Measurements from ENCODE around the gene CCHCR1. TPM values are rescaled to one million over a fixed set of nuclear protein-coding genes. Genes with fewer than 3 reads are reported as not detected.

The CCHCR1 gene
- total and polyA plus RNA-seq, 4 donors, result 3.1 to 9.9 (median 6.2) TPM

DNA sequence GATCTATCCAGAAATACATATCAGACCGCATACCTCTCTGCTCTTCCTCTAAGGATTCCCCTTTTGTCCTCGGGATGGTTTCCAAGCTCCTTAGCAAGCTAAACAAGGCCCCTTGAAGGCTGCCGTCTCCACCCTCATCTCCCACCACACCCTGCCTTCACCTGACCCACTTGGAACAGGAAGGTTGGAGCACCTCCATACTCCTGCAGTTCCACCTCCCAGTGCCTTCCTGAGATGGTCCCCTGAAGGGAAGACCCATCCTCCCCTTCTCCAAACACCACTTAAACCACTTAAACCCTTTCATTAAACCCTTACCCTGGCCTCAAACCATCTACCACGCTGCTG lies 21.4 kb upstream of the CCHCR1 start:
- TF ChIP-seq YY1 (IDR thresholded peaks at IDR 0.05), result no peak
- no peak for TF ChIP-seq EGR1 (IDR thresholded peaks at IDR 0.05; ENCODE audit: low read depth in 2 of 2)
- TF ChIP-seq RXRA (IDR thresholded peaks at IDR 0.05), result no peak
- TF ChIP-seq, protein P1, sequence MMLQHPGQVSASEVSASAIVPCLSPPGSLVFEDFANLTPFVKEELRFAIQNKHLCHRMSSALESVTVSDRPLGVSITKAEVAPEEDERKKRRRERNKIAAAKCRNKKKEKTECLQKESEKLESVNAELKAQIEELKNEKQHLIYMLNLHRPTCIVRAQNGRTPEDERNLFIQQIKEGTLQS (IDR thresholded peaks at IDR 0.05), result no peak
- TF ChIP-seq RAD21 (IDR thresholded peaks at IDR 0.05), result no peak
- no peak for TF ChIP-seq TAF1 (conservative IDR thresholded peaks at IDR 0.05)
- TF ChIP-seq, protein P2, sequence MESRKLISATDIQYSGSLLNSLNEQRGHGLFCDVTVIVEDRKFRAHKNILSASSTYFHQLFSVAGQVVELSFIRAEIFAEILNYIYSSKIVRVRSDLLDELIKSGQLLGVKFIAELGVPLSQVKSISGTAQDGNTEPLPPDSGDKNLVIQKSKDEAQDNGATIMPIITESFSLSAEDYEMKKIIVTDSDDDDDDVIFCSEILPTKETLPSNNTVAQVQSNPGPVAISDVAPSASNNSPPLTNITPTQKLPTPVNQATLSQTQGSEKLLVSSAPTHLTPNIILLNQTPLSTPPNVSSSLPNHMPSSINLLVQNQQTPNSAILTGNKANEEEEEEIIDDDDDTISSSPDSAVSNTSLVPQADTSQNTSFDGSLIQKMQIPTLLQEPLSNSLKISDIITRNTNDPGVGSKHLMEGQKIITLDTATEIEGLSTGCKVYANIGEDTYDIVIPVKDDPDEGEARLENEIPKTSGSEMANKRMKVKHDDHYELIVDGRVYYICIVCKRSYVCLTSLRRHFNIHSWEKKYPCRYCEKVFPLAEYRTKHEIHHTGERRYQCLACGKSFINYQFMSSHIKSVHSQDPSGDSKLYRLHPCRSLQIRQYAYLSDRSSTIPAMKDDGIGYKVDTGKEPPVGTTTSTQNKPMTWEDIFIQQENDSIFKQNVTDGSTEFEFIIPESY (IDR thresholded peaks at IDR 0.05), result no peak
- TF ChIP-seq, protein P3, sequence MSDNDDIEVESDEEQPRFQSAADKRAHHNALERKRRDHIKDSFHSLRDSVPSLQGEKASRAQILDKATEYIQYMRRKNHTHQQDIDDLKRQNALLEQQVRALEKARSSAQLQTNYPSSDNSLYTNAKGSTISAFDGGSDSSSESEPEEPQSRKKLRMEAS (IDR thresholded peaks at IDR 0.05), result no peak
- TF ChIP-seq HNF4G (IDR thresholded peaks at IDR 0.05), result no peak
- no peak for TF ChIP-seq JUND (IDR thresholded peaks at IDR 0.05)
- no peak for TF ChIP-seq SP1 (IDR thresholded peaks at IDR 0.05)
- TF ChIP-seq GABPA (IDR thresholded peaks at IDR 0.05 in 1 of 2, conservative IDR thresholded peaks at IDR 0.05 in 1 of 2), result no peak
- TF ChIP-seq NR2F2 (IDR thresholded peaks at IDR 0.05), result no peak
- no peak for TF ChIP-seq FOXA2 (IDR thresholded peaks at IDR 0.05)
- TF ChIP-seq HNF4A (conservative IDR thresholded peaks at IDR 0.05), result no peak
- TF ChIP-seq, protein P4, sequence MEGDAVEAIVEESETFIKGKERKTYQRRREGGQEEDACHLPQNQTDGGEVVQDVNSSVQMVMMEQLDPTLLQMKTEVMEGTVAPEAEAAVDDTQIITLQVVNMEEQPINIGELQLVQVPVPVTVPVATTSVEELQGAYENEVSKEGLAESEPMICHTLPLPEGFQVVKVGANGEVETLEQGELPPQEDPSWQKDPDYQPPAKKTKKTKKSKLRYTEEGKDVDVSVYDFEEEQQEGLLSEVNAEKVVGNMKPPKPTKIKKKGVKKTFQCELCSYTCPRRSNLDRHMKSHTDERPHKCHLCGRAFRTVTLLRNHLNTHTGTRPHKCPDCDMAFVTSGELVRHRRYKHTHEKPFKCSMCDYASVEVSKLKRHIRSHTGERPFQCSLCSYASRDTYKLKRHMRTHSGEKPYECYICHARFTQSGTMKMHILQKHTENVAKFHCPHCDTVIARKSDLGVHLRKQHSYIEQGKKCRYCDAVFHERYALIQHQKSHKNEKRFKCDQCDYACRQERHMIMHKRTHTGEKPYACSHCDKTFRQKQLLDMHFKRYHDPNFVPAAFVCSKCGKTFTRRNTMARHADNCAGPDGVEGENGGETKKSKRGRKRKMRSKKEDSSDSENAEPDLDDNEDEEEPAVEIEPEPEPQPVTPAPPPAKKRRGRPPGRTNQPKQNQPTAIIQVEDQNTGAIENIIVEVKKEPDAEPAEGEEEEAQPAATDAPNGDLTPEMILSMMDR (IDR thresholded peaks at IDR 0.05; ENCODE audit: low read depth, low read length, missing input control), result no peak
- TF ChIP-seq, protein P5, sequence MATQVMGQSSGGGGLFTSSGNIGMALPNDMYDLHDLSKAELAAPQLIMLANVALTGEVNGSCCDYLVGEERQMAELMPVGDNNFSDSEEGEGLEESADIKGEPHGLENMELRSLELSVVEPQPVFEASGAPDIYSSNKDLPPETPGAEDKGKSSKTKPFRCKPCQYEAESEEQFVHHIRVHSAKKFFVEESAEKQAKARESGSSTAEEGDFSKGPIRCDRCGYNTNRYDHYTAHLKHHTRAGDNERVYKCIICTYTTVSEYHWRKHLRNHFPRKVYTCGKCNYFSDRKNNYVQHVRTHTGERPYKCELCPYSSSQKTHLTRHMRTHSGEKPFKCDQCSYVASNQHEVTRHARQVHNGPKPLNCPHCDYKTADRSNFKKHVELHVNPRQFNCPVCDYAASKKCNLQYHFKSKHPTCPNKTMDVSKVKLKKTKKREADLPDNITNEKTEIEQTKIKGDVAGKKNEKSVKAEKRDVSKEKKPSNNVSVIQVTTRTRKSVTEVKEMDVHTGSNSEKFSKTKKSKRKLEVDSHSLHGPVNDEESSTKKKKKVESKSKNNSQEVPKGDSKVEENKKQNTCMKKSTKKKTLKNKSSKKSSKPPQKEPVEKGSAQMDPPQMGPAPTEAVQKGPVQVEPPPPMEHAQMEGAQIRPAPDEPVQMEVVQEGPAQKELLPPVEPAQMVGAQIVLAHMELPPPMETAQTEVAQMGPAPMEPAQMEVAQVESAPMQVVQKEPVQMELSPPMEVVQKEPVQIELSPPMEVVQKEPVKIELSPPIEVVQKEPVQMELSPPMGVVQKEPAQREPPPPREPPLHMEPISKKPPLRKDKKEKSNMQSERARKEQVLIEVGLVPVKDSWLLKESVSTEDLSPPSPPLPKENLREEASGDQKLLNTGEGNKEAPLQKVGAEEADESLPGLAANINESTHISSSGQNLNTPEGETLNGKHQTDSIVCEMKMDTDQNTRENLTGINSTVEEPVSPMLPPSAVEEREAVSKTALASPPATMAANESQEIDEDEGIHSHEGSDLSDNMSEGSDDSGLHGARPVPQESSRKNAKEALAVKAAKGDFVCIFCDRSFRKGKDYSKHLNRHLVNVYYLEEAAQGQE (IDR thresholded peaks at IDR 0.05), result no peak
- Histone ChIP-seq H3K9ac (ENCODE audit: low read depth in 1 of 2, low read length in 2 of 2) (no peak overlapping the region), H3K36me3 (ENCODE audit: control insufficient read depth in 4 of 4, insufficient read depth in 3 of 4, low read depth in 1 of 4, low read length in 3 of 4) (no peaks in the 10 kb centered on the region), H3K4me1 (ENCODE audit: control insufficient read depth in 4 of 4, insufficient read depth in 4 of 4, low read length in 3 of 4) (peaks cover 0 to 2% (median under 1%) of the 10 kb centered on the region in 4 donors), H3K4me3 (ENCODE audit: low read depth in 1 of 3, low read length in 3 of 3) (no peak overlapping the region), H3K27me3 (ENCODE audit: control insufficient read depth in 4 of 4, insufficient read depth in 4 of 4, low read length in 3 of 4) (no peaks in the 10 kb centered on the region), H3K27ac (ENCODE audit: low read depth in 1 of 2, low read length in 2 of 2) (no peak overlapping the region), H3K9me3 (ENCODE audit: control insufficient read depth in 4 of 4, low read length in 3 of 4) (no peaks in the 10 kb centered on the region)
- WGBS, result 71% methylated on average over 4 of the region's 4 CpGs
- no peak for DNase-seq (ENCODE audit: low spot score)
